NCI-H1092 (cell line): Measurements from ENCODE around the gene INPP1.

ENCODE experiments used
- DNase-seq: peaks from one replicate; lab custom pipeline; 2025; lab: John Stamatoyannopoulos, UW

INPP1 gene

GRCh38 chr2:190408538-190409271 lies 65.3 kb downstream of the INPP1 start:
- DNase-seq: peak; percentile 44

- DNase-seq: no peak
Measured at GRCh38 chr2:190409616-190410015, 66.2 kb downstream of the INPP1 start.

GRCh38 chr2:190410166-190410565 lies 66.8 kb downstream of the INPP1 start:
- no peak for DNase-seq

GRCh38 chr2:190412966-190413365 lies 69.6 kb downstream of the INPP1 start:
- no peak for DNase-seq

GRCh38 chr2:190413421-190413820 lies 70.0 kb downstream of the INPP1 start:
- no peak for DNase-seq

- DNase-seq: no peak
Measured at GRCh38 chr2:190415251-190415650, 71.9 kb downstream of the INPP1 start.

GRCh38 chr2:190415794-190416775 lies 72.7 kb downstream of the INPP1 start:
- no peak for DNase-seq

- DNase-seq: no peak
Measured at GRCh38 chr2:190417045-190417842, 73.9 kb downstream of the INPP1 start.

- no peak for DNase-seq
Measured at GRCh38 chr2:190418727-190419126, 75.3 kb downstream of the INPP1 start.

GRCh38 chr2:190420801-190421200 lies 77.4 kb downstream of the INPP1 start:
- no peak for DNase-seq
